Testis (tissue), 2 donors: ENCODE results near the gene ST8SIA6.

Experiments
- POLR2A ChIP-seq: fragments of 450-650 bp; IDR thresholded peaks from one replicate; pipeline ENCODE4 v1.6.1; 2017; ENCODE audit warnings: antibody characterized with exemption, mild to moderate bottlenecking, moderate library complexity
- TF ChIP-seq, protein P1 (sequence below), 3 experiments: fragments of 450-650 bp in 2 of 3; fragments of 200-600 bp in 1 of 3; sonication (generic) in 1 of 3; IDR thresholded peaks; one replicate each; pipeline ENCODE4 v1.5.1; 2016 to 2019; ENCODE audit warnings: antibody characterized with exemption in 3 of 3, mild to moderate bottlenecking in 2 of 3, moderate library complexity in 1 of 3

DNA sequence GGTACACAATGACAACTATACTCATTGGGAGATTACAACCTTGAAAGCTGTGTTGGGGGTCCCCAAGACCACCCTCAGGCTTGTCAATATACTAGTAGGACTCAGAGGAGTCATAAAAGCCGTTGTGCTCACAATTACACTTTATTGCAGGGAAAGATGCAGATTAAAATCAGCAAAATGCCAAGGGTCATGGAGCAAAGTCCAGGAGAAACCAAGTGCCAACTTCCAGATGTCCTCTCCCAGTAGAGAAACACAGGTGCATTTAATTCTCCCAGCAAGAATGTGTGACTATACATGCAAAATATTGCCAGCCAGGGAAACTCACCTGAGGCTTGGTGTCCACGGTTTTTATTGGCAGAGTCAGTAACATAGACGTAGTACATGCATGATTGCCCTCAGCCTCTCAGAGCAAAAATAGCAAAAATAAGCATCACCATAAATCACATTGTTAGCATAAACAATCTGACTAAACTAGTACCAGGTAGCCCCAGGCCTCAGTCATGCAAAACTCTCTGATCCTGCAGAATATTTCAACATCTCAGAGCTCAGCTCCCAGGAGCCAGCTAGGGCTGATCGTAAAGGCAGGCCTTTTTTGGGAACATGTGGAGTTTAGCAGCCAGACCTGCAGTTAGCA, 175.7 kb downstream of the ST8SIA6 start:
- TF ChIP-seq POLR2A, result no peak
- TF ChIP-seq, protein P1, sequence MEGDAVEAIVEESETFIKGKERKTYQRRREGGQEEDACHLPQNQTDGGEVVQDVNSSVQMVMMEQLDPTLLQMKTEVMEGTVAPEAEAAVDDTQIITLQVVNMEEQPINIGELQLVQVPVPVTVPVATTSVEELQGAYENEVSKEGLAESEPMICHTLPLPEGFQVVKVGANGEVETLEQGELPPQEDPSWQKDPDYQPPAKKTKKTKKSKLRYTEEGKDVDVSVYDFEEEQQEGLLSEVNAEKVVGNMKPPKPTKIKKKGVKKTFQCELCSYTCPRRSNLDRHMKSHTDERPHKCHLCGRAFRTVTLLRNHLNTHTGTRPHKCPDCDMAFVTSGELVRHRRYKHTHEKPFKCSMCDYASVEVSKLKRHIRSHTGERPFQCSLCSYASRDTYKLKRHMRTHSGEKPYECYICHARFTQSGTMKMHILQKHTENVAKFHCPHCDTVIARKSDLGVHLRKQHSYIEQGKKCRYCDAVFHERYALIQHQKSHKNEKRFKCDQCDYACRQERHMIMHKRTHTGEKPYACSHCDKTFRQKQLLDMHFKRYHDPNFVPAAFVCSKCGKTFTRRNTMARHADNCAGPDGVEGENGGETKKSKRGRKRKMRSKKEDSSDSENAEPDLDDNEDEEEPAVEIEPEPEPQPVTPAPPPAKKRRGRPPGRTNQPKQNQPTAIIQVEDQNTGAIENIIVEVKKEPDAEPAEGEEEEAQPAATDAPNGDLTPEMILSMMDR (IDR thresholded peaks at IDR 0.05), result no peak
